Adrenal gland (tissue), 5 donors: ENCODE results near the gene ARHGEF2.

Experiments used
- POLR2A ChIP-seq, 2 donors: fragments of 450-650 bp; IDR thresholded peaks; one replicate each; pipeline ENCODE4 v1.6.1; 2017; ENCODE audit warnings: antibody characterized with exemption in 2 of 2, mild to moderate bottlenecking in 2 of 2, moderate library complexity in 1 of 2
- TF ChIP-seq, protein P1 (sequence below), 6 experiments: fragments of 450-650 bp in 4 of 6; fragments of 200-600 bp in 2 of 6; sonication (generic) in 1 of 6; IDR thresholded peaks; 1 replicate in 5 of 6; 2 replicates in 1 of 6; pipeline versions ENCODE4 v1.5.1 to v1.8.0; 2016 to 2021; ENCODE audit warnings: antibody characterized with exemption in 6 of 6, mild to moderate bottlenecking in 2 of 6, moderate library complexity in 1 of 6
- donor health status: DM: no; HTN: no; CAD: no.

DNA sequence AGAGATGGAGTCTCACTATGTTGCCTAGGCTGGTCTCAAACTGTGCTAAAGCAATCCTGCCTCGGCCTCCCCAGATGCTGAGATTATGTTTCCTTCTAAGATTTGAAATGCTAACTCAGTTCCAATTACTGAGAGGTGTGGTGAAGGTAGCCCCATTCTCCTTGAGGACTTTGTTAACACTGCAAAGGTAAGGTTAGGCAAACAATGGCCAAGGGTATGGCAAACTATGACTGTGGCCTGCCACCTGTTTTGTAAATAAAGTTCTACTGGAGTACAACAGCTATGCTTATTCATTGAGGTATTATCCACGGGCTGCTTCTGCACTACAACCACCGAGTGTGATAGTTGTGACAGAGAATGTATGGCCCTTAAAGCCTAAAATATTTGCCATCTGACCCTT, 57.6 kb downstream of the ARHGEF2 start:
- TF ChIP-seq, protein P1, sequence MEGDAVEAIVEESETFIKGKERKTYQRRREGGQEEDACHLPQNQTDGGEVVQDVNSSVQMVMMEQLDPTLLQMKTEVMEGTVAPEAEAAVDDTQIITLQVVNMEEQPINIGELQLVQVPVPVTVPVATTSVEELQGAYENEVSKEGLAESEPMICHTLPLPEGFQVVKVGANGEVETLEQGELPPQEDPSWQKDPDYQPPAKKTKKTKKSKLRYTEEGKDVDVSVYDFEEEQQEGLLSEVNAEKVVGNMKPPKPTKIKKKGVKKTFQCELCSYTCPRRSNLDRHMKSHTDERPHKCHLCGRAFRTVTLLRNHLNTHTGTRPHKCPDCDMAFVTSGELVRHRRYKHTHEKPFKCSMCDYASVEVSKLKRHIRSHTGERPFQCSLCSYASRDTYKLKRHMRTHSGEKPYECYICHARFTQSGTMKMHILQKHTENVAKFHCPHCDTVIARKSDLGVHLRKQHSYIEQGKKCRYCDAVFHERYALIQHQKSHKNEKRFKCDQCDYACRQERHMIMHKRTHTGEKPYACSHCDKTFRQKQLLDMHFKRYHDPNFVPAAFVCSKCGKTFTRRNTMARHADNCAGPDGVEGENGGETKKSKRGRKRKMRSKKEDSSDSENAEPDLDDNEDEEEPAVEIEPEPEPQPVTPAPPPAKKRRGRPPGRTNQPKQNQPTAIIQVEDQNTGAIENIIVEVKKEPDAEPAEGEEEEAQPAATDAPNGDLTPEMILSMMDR (IDR thresholded peaks at IDR 0.05) = no peak
- no peak for TF ChIP-seq POLR2A (IDR thresholded peaks at IDR 0.05)
